OCI-LY1 (cell line): ENCODE results near the gene BRINP1.

ENCODE experiments used
- H2AFZ ChIP-seq: fragments of 200-600 bp; sonication (generic), shearing (Covaris generic); 2 replicates; pipeline ENCODE4 v1.6.0; 2014; ENCODE audit warnings: antibody characterized with exemption, mild to moderate bottlenecking, low read length
- H3F3A ChIP-seq: fragments of 200-600 bp; sonication (generic), shearing (Covaris generic); 2 replicates; pipeline ENCODE4 v1.6.0; 2014; ENCODE audit warnings: mild to moderate bottlenecking, antibody characterized with exemption, low read length, moderate library complexity; ENCODE audit not compliant: insufficient read depth
- H3K27ac ChIP-seq: fragments of 200-600 bp; sonication (generic); 2 replicates; pipeline ENCODE4 v1.5.1; 2014; ENCODE audit warnings: low read length, mixed run types, mild to moderate bottlenecking, low read depth; ENCODE audit not compliant: poor library complexity, severe bottlenecking
- H3K27me3 ChIP-seq: fragments of 200-600 bp; sonication (generic); 2 replicates; pipeline ENCODE4 v1.6.0; 2014; ENCODE audit warnings: antibody characterized with exemption, mild to moderate bottlenecking, low read length, moderate library complexity; ENCODE audit not compliant: insufficient read depth
- H3K36me3 ChIP-seq: fragments of 200-600 bp; sonication (generic); 2 replicates; pipeline ENCODE4 v1.6.1; 2014; ENCODE audit warnings: mild to moderate bottlenecking, antibody characterized with exemption, low read length, moderate library complexity, mixed read lengths; ENCODE audit not compliant: insufficient read depth
- H3K4me1 ChIP-seq: fragments of 200-600 bp; sonication (generic); 2 replicates; pipeline ENCODE4 v1.5.1; 2014; ENCODE audit warnings: mild to moderate bottlenecking, low read length, moderate library complexity; ENCODE audit not compliant: insufficient read depth, severe bottlenecking
- H3K4me2 ChIP-seq: fragments of 200-600 bp; sonication (generic), shearing (Covaris generic); 2 replicates; pipeline ENCODE4 v1.6.1; 2014; ENCODE audit warnings: low read length
- H3K4me3 ChIP-seq: fragments of 200-600 bp; sonication (generic); 2 replicates; pipeline ENCODE4 v1.5.1; 2014; ENCODE audit warnings: low read length, low read depth, mild to moderate bottlenecking, mixed read lengths; ENCODE audit not compliant: poor library complexity, severe bottlenecking
- H3K79me2 ChIP-seq: fragments of 200-600 bp; shearing (Covaris generic); 2 replicates; pipeline ENCODE4 v1.6.1; 2016; ENCODE audit warnings: mixed run types, low read length, mixed read lengths; ENCODE audit not compliant: insufficient read depth
- H3K9ac ChIP-seq: fragments of 200-600 bp; sonication (generic), shearing (Covaris generic); 2 replicates; pipeline ENCODE4 v1.6.1; 2014; ENCODE audit warnings: mild to moderate bottlenecking, low read length, mixed read lengths
- H3K9me2 ChIP-seq: fragments of 200-600 bp; sonication (generic), shearing (Covaris generic); 2 replicates; pipeline ENCODE4 v1.6.1; 2014; ENCODE audit warnings: low read depth, mild to moderate bottlenecking, low read length, mixed read lengths
- H3K9me3 ChIP-seq: fragments of 200-600 bp; shearing (Covaris generic); 2 replicates; pipeline ENCODE4 v1.6.1; 2014; ENCODE audit warnings: low read length, mixed read lengths
- H4K20me1 ChIP-seq: fragments of 200-600 bp; sonication (generic), shearing (Covaris generic); 2 replicates; pipeline ENCODE4 v1.6.0; 2016; ENCODE audit warnings: mild to moderate bottlenecking, low read length; ENCODE audit not compliant: insufficient read depth
- CTCF ChIP-seq: fragments of 200-600 bp; sonication (generic), shearing (Covaris generic); IDR thresholded peaks from 2 replicates; pipeline ENCODE4 v1.5.1; 2017; ENCODE audit warnings: mild to moderate bottlenecking, antibody characterized with exemption, low read length, moderate library complexity, mixed read lengths
- EZH2 ChIP-seq: fragments of 200-600 bp; sonication (generic), shearing (Covaris generic); IDR thresholded peaks from 2 replicates; pipeline ENCODE4 v1.8.0; 2017; ENCODE audit warnings: borderline replicate concordance, mixed run types, mild to moderate bottlenecking, antibody characterized with exemption, low read length, moderate library complexity, mixed read lengths

Gene BRINP1

DNA sequence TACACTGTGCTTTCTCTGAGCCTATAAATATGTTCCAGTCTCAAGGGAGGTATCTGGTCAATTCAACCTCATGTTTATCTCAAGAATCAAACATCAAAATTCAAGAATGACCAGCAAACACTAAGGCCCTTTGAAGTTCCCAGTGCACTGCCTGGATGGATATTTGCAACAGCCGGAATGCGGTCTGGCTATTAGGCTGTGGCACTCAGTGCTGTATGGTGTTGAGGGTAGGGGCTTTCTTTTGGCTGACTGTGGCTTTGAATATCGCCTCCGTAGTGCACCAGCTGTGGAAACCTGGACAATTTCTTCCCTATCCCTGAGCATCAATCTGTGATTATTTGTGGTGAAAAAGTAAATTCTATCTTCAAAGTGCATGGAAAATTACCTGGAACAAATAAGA lies 220.4 kb downstream of the BRINP1 start:
- Histone ChIP-seq H3K4me2 (no peak overlapping the region), H3K36me3 (no peaks in the 10 kb centered on the region), H3K4me1 (no peaks in the 10 kb centered on the region), H3K9me2 (no peaks in the 10 kb centered on the region), H3K9ac (no peak overlapping the region), H3K27ac (no peak overlapping the region), H2AFZ (no peak overlapping the region), H3K9me3 (no peaks in the 10 kb centered on the region), H3K79me2 (no peaks in the 10 kb centered on the region), H3K4me3 (no peak overlapping the region), H3K27me3 (no peaks in the 10 kb centered on the region), H4K20me1 (no peaks in the 10 kb centered on the region), H3F3A (no peaks in the 10 kb centered on the region)
- TF ChIP-seq CTCF: no peak
- TF ChIP-seq EZH2: no peak

GRCh38 chr9:119137479-119137878 lies 231.8 kb downstream of the BRINP1 start:
- H2AFZ ChIP-seq: no peak overlapping the region
- H3K9ac ChIP-seq: no peak overlapping the region
- no peak overlapping the region for H3K27ac ChIP-seq
- H3K79me2 ChIP-seq: no peaks in the 10 kb centered on the region
- H3K36me3 ChIP-seq: no peaks in the 10 kb centered on the region
- H4K20me1 ChIP-seq: no peaks in the 10 kb centered on the region
- H3K9me3 ChIP-seq: no peaks in the 10 kb centered on the region
- H3K4me2 ChIP-seq: no peak overlapping the region
- no peaks in the 10 kb centered on the region for H3K9me2 ChIP-seq
- H3K27me3 ChIP-seq: no peaks in the 10 kb centered on the region
- no peaks in the 10 kb centered on the region for H3F3A ChIP-seq
- no peak overlapping the region for H3K4me3 ChIP-seq
- no peaks in the 10 kb centered on the region for H3K4me1 ChIP-seq
- TF ChIP-seq CTCF (no peak), EZH2 (no peak)

DNA sequence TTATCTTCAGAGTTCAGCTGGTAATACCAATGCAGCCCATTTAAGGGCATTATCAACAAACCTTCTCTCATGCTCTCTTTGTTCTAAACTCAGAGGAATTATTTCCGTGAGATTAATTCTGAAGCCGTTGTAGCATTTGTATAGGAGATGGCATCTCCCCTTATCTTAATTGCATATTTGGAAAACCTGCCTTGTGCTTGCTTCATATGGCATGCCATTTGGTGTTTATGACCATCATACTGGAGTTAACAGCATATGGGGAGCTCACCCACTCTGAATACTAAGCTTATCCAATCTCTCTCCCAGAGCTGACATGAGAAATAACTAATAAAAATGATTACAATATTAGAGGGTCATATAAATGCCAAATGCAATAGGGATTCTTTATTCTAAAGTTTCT lies 243.2 kb downstream of the BRINP1 start:
- Histone ChIP-seq H4K20me1 (no peaks in the 10 kb centered on the region), H3K36me3 (no peaks in the 10 kb centered on the region), H3K9me2 (no peaks in the 10 kb centered on the region), H3K9me3 (no peaks in the 10 kb centered on the region), H2AFZ (no peak overlapping the region), H3F3A (no peaks in the 10 kb centered on the region), H3K79me2 (no peaks in the 10 kb centered on the region), H3K4me1 (no peaks in the 10 kb centered on the region), H3K4me3 (no peak overlapping the region), H3K9ac (no peak overlapping the region), H3K27ac (no peak overlapping the region), H3K27me3 (no peaks in the 10 kb centered on the region), H3K4me2 (no peak overlapping the region)
- TF ChIP-seq EZH2 (no peak), CTCF (no peak)
